ENCODE results near the gene AGER.
A peak's percentile ranks its signal among the peaks of the same experiment; 100 is the strongest.
"Not testable (repeated sequence)": the region's sequence is repeated elsewhere in the genome, so short reads cannot be mapped to it uniquely, and the experiment has no call there.

AGER gene

DNA sequence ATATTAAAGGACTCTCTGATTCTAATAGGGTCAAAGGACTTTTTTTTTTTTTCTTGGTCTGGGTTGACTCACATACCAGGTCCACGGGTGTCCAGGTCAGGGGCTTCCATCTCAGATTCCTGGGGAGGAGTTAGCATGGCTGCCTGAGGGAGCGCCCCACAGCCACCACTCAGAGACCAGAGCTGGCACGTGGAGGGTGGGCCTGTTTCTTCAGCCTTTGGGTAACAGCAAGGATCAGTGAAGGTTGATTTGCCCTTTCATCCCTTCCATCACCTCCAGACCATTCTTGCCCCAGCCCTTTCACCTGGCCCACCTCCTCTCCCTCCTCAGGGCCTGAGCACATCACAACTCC is 14.3 kb upstream of the AGER start:
- DNase-seq: no peak

DNA sequence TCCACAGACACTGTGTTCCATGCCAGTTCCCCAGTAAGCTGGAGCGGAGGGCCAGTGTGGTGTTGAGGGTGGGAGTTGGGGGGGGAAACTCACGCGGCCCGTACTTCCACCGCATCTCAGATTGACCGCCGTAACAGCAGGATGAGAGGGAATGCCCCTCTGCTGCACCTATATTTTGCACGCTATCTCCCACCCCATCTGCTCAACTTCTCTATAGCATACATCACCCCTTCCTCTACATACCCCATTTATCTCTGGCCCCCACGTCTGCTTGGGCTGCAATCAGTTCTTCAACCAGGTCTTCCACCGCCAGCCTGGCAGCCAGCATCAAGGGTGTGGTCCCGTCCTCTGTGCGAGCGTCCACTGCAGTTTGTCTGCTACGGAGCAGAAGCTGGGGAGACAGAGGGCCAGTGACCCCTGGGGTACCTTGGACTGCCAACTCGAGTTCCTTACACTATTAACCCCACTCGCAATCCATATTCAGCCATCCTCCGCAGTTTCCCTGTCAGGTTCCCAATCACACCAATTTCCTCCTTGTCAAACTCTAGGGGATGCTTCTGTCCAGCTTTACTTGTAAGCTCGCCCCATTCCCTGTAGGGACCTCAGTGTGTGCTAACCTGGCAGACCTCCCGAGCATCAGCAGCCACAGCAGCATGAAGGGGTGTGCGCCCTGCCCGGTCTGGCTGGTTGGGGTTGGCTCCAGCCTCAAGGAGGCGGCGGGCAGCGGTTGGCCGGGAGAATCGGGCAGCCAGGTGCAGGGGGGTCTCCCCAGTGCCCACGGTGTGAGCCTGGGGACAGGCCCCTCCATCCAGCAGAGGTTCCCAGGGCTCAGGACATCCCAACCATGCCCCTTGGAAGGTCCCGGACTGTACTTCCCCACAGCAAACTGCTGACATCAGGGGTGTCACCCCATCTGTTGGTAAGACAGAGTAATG is 12.9 kb upstream of the AGER start:
- DNase-seq: no peak

DNA sequence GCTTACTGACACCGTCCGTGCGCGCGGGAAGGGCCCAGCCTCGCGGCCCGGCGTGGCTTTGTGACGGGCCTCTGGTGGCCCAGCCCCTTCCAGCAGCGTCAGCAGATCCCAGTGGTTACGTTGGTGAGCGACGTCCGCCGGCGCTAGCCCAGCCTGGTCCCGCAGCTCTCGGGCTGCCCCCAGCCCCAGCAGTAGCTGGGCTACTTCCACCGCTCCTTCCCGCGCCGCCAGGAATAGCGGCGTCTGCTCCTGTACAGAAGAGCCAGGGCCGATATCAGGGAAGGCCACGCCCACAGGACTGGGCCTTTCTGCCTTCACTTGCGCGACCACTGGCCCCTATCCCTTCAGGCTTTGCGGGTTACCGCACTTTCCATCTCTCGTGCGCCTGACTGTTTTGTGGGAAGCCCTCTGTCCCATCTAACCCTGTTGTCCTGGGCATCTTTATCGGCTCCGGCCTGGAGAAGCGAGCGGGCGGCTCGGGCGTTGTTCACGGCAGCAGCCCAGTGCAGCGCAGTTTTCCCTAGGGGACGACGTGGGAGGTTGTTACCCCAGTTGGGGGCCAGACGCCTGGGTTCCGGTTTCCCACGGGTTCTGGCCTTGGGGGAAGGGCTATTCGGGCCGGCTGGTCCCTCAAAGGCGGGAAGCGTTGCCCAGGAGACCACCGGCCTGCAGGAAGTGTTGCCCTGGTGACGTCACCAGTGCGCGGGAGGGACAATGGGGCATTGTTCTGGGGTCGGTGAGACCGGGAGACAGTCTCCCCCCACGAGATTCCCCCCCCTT is 12.0 kb upstream of the AGER start:
- DNase-seq: peak; percentile 20 to 67 (median 37)

GRCh38 chr6:32195652-32195901 is 11.5 kb upstream of the AGER start:
- DNase-seq: peak; percentile 98 to 100 (median 100)

GRCh38 chr6:32194825-32195651 is 11.0 kb upstream of the AGER start:
- peak in 1 of 5 experiments; percentile 63 for DNase-seq

GRCh38 chr6:32194388-32194787 is 10.3 kb upstream of the AGER start:
- no peak for DNase-seq

DNA sequence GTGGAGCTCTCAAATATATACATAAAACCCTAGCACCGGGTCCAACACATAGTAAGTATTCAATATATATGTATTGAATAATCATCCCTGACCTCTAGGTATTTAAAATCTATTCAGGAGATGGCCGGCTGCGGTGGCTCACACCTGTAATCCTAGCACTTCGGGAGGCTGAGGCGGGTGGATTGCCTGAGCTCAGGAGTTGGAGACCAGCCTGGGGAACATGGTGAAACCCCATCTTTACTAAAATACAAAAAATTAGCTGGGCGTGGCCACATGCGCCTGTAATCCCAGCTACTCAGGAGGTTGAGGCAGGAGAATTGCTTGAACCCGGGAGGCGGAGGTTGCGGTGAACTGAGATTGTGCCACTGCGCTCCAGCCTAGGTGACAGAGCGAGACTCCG is 9.0 kb upstream of the AGER start:
- DNase-seq: not testable (repeated sequence)

GRCh38 chr6:32192608-32193039 is 8.6 kb upstream of the AGER start, which contains the start of gene GPSM3:
TSS of gene GPSM3 (minus strand) at chr6:32192643. CDS start at chr6:32192513, 130 bp downstream.
- peak in 4 of 5 experiments; percentile 13 to 86 (median 50) for DNase-seq

GRCh38 chr6:32191696-32192607 is 7.9 kb upstream of the AGER start:
- peak in 2 of 5 experiments; percentile 25 to 32 for DNase-seq

DNA sequence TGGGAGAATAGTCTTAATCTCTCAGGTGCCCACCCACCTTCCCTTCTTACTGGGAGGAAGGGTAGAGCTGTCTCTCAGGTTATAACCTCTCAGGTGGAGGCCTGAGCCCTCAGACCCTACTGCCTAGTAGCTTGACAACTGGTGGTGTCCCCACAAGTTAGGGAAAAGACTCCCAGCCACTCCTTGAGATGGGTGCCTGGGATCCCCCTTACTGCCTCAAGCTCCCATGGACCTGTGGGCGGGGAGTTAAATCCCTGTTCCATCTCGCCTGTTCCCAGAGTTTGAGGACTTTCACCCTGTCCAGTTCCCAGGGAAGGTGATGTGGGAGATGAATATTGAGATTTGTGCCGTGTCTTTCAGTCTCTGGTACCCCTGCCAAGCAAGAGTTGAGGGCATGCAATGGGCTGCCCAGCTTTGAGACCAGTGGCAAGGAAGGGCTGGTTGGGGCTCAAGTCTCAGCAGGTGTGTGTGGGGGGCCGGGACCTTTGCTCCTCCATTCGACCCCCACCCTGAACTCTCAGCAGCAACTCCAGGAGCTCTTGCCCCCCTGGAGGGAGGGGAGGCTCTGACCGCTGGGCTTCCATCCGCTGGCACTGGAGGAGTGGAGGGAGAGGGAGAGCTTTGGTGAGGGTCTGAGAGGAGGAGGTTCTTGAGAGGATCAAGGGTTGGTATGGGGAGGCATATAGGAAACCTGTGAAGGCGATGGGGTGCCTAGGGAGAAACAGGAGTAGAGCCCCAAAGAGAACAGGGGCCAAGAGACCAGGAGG is 7.0 kb upstream of the AGER start:
- no peak for DNase-seq

DNA sequence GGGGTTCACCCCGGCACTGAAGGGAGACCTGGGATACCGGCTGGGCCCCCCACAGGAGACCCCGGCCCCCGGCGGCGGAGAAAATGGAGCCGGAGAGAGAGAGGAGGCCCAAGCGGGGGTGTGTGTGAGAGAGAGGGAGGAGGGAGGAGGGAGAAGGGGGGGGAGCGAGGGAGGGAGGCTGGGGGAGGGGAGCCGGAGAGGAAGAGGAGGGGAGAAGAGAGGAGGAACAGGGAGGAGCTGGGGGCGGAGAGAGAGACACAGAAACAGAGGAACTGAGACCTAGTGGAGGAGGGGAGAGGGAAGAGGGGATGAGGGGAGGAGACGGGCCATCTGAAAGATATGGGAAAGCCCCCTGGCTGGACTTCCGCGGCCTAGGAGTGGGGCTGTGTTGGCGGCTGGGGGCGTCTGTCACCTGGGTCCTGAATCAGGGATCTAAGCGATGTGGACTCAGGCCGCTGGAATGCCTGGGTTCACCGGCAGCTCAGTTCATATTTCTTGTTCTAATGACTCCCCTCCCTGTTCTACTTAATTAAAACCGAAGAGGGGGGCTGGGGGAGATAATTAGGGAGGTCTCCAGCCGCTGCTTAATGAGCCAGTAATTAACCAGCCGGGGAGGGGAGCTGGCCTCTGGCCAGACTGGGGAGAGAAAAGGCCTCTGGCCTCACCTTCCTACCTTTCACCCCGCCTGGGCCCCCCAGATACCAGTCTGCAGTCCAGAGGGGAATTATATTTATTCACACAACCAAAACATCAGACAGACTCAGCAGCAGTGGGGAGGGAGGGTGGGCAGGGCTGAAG is 6.2 kb upstream of the AGER start, which contains the start of gene PBX2:
PBX2 (minus strand) TSS at position 149 of the 798 bp plus-strand sequence. CDS start 287 bp downstream, outside the sequence.
- DNase-seq: peak; percentile 49 to 95 (median 67)

GRCh38 chr6:32189742-32190053 is 5.6 kb upstream of the AGER start:
- peak in 1 of 5 experiments; percentile 23 for DNase-seq

DNA sequence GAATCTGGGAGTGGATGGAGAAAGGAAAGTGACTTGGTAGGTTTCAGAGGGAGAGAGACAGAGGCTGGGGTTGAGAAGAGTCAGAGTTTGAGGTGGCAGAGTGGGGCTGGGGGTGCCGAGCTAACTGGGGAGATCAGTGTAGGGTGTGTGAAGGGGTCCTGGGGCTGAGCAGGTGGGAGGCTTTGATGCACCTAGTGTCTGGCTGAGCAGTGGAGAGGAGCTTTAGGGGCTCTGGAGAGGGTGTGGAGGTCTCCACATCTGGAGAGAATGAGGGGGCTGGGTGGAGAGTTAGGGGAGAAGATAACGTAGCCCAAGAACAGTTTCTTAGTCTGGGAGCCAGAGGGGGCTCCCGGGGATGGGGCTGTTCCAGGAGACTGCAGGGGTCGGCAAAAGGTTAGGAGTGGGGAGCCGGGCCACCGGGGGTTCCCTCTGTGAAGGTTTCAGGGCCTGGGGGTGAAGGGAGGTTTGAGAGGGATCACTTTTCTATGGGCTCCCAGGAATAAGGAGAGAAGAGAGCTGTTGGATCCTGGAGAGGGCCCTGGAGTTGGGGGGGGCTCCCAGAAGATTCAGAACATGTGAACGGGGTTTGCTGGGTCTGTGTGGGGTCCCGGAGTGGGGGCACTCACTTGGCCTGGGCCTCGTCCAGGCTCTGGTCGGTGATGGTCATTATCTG is 5.2 kb upstream of the AGER start:
- DNase-seq: no peak

DNA sequence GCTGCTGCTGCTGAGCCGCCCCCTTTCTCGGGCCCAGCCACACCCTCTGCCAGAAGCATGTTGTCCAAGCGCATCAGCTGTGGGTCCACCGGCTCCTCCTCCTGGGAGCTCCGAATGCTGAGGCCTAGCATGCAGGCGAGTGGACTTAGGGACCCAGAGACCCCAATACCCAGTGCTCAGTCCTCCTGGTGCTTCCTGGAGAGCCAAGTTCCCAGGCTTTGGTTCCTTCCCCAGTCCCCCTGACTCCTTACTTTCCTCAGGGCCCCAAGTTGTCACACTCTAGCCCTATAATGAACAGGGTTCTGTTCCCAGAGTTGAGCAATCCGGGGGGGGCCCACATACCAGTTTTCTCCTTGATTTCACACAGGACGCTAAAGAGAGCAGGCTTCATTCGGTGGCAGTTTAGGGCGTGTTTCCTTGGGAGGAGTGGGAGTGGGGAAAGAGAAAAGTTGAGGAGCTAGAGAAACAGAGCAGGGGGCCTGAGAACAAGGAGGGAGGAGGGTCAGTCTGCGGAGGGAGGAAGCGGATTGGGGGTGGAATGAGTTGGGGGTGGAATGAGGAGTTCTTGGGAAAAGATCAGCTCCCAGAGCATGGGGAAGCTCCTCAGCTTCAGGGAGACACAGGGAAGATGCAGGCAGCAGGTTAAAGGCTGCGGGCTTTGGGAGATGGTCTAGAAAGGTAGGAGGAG is 4.5 kb upstream of the AGER start:
- no peak for DNase-seq

DNA sequence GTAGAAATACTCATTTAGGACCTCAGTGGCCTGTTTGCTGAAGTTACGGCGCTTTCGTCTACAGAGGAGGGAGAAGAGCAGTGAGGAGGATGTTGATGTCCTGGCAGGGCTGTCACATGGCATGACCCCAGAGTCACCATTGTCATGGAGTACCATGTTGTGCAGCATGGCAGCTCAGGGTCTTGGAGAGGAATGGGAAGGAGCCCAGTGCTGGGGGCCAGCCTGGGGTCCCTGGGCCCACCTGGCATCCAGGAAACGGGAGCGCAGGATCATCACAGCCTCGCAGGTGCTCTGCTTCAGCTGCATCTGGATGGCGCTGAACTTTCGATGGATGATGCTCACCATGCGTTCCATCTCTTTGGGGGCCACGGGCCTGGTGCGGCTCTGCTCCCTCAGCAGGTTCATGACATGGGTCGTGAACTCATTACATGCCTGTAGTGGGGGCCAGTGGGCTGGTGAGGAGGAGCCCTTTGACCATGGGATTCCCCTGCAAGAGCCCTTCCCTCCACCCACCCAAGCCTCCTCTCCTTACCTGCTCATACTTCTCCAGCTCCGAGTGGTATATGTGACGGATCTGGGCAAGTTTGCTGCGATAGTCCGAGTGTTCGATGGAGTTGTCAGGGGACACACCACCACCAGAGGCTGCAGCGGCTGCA is 3.8 kb upstream of the AGER start:
- DNase-seq: not testable (repeated sequence)

DNA sequence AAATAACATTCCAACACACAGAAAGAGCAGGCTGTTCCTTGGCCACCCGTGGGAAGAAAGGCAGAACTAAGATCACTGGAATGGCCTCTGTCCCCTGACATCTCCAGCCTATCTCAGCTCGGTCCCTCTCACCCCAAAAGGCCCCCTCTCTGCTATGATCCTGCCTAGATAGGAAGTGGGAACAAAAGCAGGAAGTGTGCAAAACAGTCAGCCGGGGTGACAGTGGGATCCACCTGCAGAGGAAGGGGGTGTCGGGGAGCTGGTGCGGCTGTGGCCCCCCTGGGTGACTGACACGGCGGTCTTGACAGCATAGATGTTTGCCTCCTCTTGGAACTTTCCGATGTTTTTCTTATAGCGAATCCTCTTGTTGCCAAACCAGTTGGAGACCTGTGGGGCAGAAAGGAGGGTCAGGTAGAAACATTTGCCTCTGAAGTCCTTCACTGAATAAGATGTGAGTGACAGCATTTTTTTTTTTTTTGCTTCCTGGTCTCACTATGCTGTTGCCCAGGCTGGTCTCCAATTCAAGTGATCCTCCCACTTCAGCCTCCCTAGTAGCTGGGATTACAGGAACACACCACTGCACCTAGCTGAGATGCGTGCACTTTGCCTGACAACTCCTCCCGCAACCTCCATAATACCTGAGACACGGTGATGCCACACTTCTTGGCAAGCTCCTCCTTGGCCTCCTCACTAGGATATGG is 3.1 kb upstream of the AGER start:
- no peak for DNase-seq

GRCh38 chr6:32186151-32186840 is 2.2 kb upstream of the AGER start:
- DNase-seq: not testable (repeated sequence)

Measured in T-helper 2 cell (primary cell).